Ovary (tissue), 9 donors: ENCODE results near the gene CFAP20DC. TPM values are rescaled to one million over a fixed set of nuclear protein-coding genes. Genes with fewer than 3 reads are reported as not detected.

Source experiments
- DNase-seq, 5 donors: peaks; one replicate each; pipeline ENCODE4 v3.0.0-alpha.2; 2019 to 2020
- H3K27ac ChIP-seq, 2 donors: fragments of 200-600 bp; one replicate each; pipeline versions ENCODE4 v1.5.1 to v1.8.0; 2019 to 2022
- H3K27me3 ChIP-seq: fragments of 200-600 bp; one replicate; pipeline ENCODE4 v1.8.0; 2022
- H3K36me3 ChIP-seq: fragments of 200-600 bp; sonication (generic); one replicate; pipeline ENCODE4 v1.5.1; 2019
- H3K4me1 ChIP-seq: one replicate; pipeline ENCODE4 v1.8.1; 2013; ENCODE audit warnings: mild to moderate bottlenecking, moderate library complexity; ENCODE audit not compliant: insufficient read depth
- H3K4me3 ChIP-seq: fragments of 200-600 bp; sonication (generic); one replicate; pipeline ENCODE4 v1.5.1; 2017
- H3K9me3 ChIP-seq, 2 donors: fragments of 200-600 bp in 1 of 2; sonication (generic) in 1 of 2; one replicate each; pipeline versions ENCODE4 v1.5.1 to v1.8.1; 2013 to 2019; ENCODE audit warnings: mild to moderate bottlenecking in 1 of 2, moderate library complexity in 1 of 2
- CTCF ChIP-seq, 3 donors: fragments of 450-650 bp in 2 of 3; fragments of 200-600 bp in 1 of 3; IDR thresholded peaks; one replicate each; pipeline versions ENCODE4 v1.5.1 to v1.8.0; 2016 to 2022; ENCODE audit warnings: antibody characterized with exemption in 3 of 3, mild to moderate bottlenecking in 1 of 3
- EP300 ChIP-seq: sonication (generic); formaldehyde crosslinking; IDR thresholded peaks from one replicate; pipeline ENCODE4 v1.6.1; 2017; ENCODE audit warnings: antibody characterized with exemption
- POLR2A ChIP-seq: fragments of 450-650 bp; IDR thresholded peaks from one replicate; pipeline ENCODE4 v1.6.1; 2017; ENCODE audit warnings: antibody characterized with exemption, mild to moderate bottlenecking, moderate library complexity
- WGBS, 3 donors: extraction: QIAGEN DNeasy Blood & Tissue Kit in 1 of 3; methylation state at CpG; one replicate each; pipeline versions ENCODE4 v1.1.5 to v1.1.7; 2013 to 2017; 5-methylcytosine and 5-hydroxymethylcytosine counted together
- intact Hi-C, 4 donors: fragments of 100-400 bp; cut with DNase I; formaldehyde crosslinking; loops; one replicate each; pipeline versions ENCODE4 v1.11.0 to v1.15.1; 2022 to 2023
- polyA plus RNA-seq, 2 donors: library from polyadenylated mRNA; stranded (reverse); fragments of 200-250 nt in 1 of 2; fragments of 350-450 nt in 1 of 2; fragmentation: Illumina TruSeq in 1 of 2; extraction: RNeasy Lipid Tissue Mini Kit (QIAGEN cat#74804) in 1 of 2; gene quantifications; one replicate each; pipeline ENCODE4 v1.2.3, GENCODE V29; 2013 to 2014
- total RNA-seq, 7 donors: library from RNA; depleted of rRNA in 2 of 7; stranded (reverse); fragments of >200 nt in 2 of 7; fragmentation: NEBNext Ultra II Directional in 3 of 7; extraction: Animal tissue kit (Norgen Biotek cat#: 25700) in 3 of 7; gene quantifications; one replicate each; pipeline versions ENCODE4 v1.1.0 to v1.2.4, GENCODE V29; 2016 to 2023
- donor health status: DM: no; HTN: no; CAD: no; lungs with moderate emphysema.
- donor health status: DM: no; HTN: no; CAD: no.
- donor health status: Bipolar disorder and iron deficiency.
- donor health status: DM: yes; HTN: yes; CAD: no.
- donor health status: DM: no; HTN: no; CAD: no.
- donor health status: DM: yes; HTN: yes; CAD: no.

CFAP20DC gene
- total and polyA plus RNA-seq, 9 donors = 0.10 to 2.4 (median 0.47) TPM

- no peaks in the 10 kb centered on the region for H3K27me3 ChIP-seq
- no peaks in the 10 kb centered on the region for H3K4me1 ChIP-seq
- H3K9me3 ChIP-seq = no peaks in the 10 kb centered on the region
- H3K27ac ChIP-seq = no peak overlapping the region
- H3K4me3 ChIP-seq = no peak overlapping the region
- 45 to 52% (median 49%) methylated on average over 3 of the region's 3 CpGs for WGBS, 3 donors
- intact Hi-C loops = no loop called here
- TF ChIP-seq CTCF (IDR thresholded peaks at IDR 0.05) (no peak), EP300 (no peak), POLR2A (no peak)
- DNase-seq = no peak
- no peaks in the 10 kb centered on the region for H3K36me3 ChIP-seq
Measured at GRCh38 chr3:58723173-58723572, 326.7 kb downstream of the CFAP20DC start.

- Histone ChIP-seq H3K9me3 (no peaks in the 10 kb centered on the region), H3K36me3 (no peaks in the 10 kb centered on the region), H3K4me3 (no peak overlapping the region), H3K4me1 (no peaks in the 10 kb centered on the region), H3K27me3 (no peaks in the 10 kb centered on the region), H3K27ac (no peak overlapping the region)
- 7 to 14% (median 13%) methylated on average over 4 of the region's 4 CpGs for WGBS, 3 donors
- DNase-seq = no peak
- TF ChIP-seq CTCF (IDR thresholded peaks at IDR 0.05) (no peak), POLR2A (no peak), EP300 (no peak)
- intact Hi-C loops = no loop called here
Measured at GRCh38 chr3:58722561-58722960, 327.3 kb downstream of the CFAP20DC start.

GRCh38 chr3:58720526-58720925 is 329.3 kb downstream of the CFAP20DC start:
- H3K27ac ChIP-seq = no peak overlapping the region
- 28 to 61% (median 36%) methylated on average over 3 of the region's 3 CpGs for WGBS, 3 donors
- no peaks in the 10 kb centered on the region for H3K36me3 ChIP-seq
- H3K27me3 ChIP-seq = no peaks in the 10 kb centered on the region
- no peak for DNase-seq
- H3K4me3 ChIP-seq = no peak overlapping the region
- H3K9me3 ChIP-seq = no peaks in the 10 kb centered on the region
- TF ChIP-seq EP300 (no peak), POLR2A (no peak), CTCF (IDR thresholded peaks at IDR 0.05) (no peak)
- intact Hi-C loops = no loop called here
- H3K4me1 ChIP-seq = no peaks in the 10 kb centered on the region

- Histone ChIP-seq H3K4me3 (no peak overlapping the region), H3K36me3 (no peaks in the 10 kb centered on the region), H3K27ac (no peak overlapping the region), H3K27me3 (no peaks in the 10 kb centered on the region), H3K4me1 (no peaks in the 10 kb centered on the region), H3K9me3 (no peaks in the 10 kb centered on the region)
- intact Hi-C loops = no loop called here
- TF ChIP-seq CTCF (IDR thresholded peaks at IDR 0.05) (no peak), POLR2A (no peak), EP300 (no peak)
- DNase-seq = no peak
- WGBS, 3 donors = 43 to 56% (median 50%) methylated on average over 2 of the region's 2 CpGs
Measured at GRCh38 chr3:58719684-58720083, 330.1 kb downstream of the CFAP20DC start.
